ENCODE data around the gene NFAM1. TPM values are rescaled to one million over a fixed set of nuclear protein-coding genes. Genes with fewer than 3 reads are reported as not detected.
A peak's percentile ranks its signal among the peaks of the same experiment; 100 is the strongest.

Gene NFAM1
- total and polyA plus RNA-seq, 2 of the 4 experiments (the other 2 are of a cell fraction): not detected

GRCh38 chr22:42431401-42432019, 693 bp downstream of the NFAM1 start:
- H2BK5ac ChIP-seq (ENCODE audit: low read depth, low read length, poor library complexity, severe bottlenecking): no peak overlapping the region
- H3K36me3 ChIP-seq (ENCODE audit: control insufficient read depth, insufficient read depth, low read length): no peaks in the 10 kb centered on the region
- no peak overlapping the region for H3K4ac ChIP-seq (ENCODE audit: low read depth, low read length)
- WGBS, 2 experiments (ENCODE audit: extremely low coverage in 2 of 2, insufficient read length in 1 of 2): no CpG with 5 or more reads among the region's 17 CpGs
- BruUV-seq (replicated peaks): no TSS peak
- H4K5ac ChIP-seq (ENCODE audit: low read depth, low read length): no peak overlapping the region
- H3K23ac ChIP-seq (ENCODE audit: low read depth, low read length): no peak overlapping the region
- no peak overlapping the region for H2BK15ac ChIP-seq (ENCODE audit: low read depth, low read length)
- ChIA-PET POLR2A (ENCODE audit: unreplicated experiment) (no interaction called here), CTCF (interaction anchor here (1.1 kb wide), 1 partner anchor 340 kb away, joined by 3 read pairs; no protein-coding TSS in a partner anchor)
- peaks cover 67% of the 10 kb centered on the region for H3K27me3 ChIP-seq (ENCODE audit: control insufficient read depth, insufficient read depth, low read length)
- in situ Hi-C loops (cut with MboI; ENCODE audit: low sequenced_read_pairs): no loop called here
- no peaks in the 10 kb centered on the region for H4K20me1 ChIP-seq (ENCODE audit: insufficient read depth, low read length)
- ATAC-seq (ENCODE audit: low read depth): no peak
- no peak overlapping the region for H2BK20ac ChIP-seq (ENCODE audit: low read depth, low read length)
- no peak overlapping the region for H3K9ac ChIP-seq (ENCODE audit: low read depth, low read length)
- H3K79me1 ChIP-seq (ENCODE audit: low read depth in 1 of 2, low read length in 2 of 2): no peaks in the 10 kb centered on the region
- no peak for DNase-seq
- H2BK120ac ChIP-seq (ENCODE audit: low read depth, low read length): no peak overlapping the region
- H3K4me2 ChIP-seq (ENCODE audit: low read depth, low read length): no peak overlapping the region
- peak overlapping the region; percentile 24 for H2AK9ac ChIP-seq (replicated peaks; ENCODE audit: low read depth, low read length, poor library complexity)
- no peak overlapping the region for H2AK5ac ChIP-seq (ENCODE audit: low read depth, low read length)
- H3K56ac ChIP-seq (ENCODE audit: extremely low read depth, insufficient read depth, low read length): no peak overlapping the region
- TF ChIP-seq BHLHE40 (IDR thresholded peaks at IDR 0.05; ENCODE audit: low read depth, low read length) (no peak), POLR2A (IDR thresholded peaks at IDR 0.05; ENCODE audit: low read depth, low read length) (no peak), MAZ (IDR thresholded peaks at IDR 0.05; ENCODE audit: borderline replicate concordance, low read depth, low read length) (no peak), RFX5 (IDR thresholded peaks at IDR 0.05; ENCODE audit: low read depth, low read length) (no peak), RCOR1 (IDR thresholded peaks at IDR 0.05; ENCODE audit: insufficient replicate concordance, low read length) (no peak), CTCF (conservative IDR thresholded peaks at IDR 0.05; ENCODE audit: low read depth, low read length) (no peak), NFE2L2 (IDR thresholded peaks at IDR 0.05; ENCODE audit: low read depth, low read length) (no peak), USF2 (IDR thresholded peaks at IDR 0.05; ENCODE audit: low read depth, low read length) (no peak), ELK1 (IDR thresholded peaks at IDR 0.05; ENCODE audit: borderline replicate concordance, low read depth, low read length) (no peak), MXI1 (IDR thresholded peaks at IDR 0.05; ENCODE audit: borderline replicate concordance, low read depth, low read length) (no peak), FOS (IDR thresholded peaks at IDR 0.05; ENCODE audit: low read depth, low read length) (no peak), MAFK (IDR thresholded peaks at IDR 0.05; ENCODE audit: low read depth, low read length) (no peak), CEBPB (IDR thresholded peaks at IDR 0.05; ENCODE audit: low read depth, low read length) (no peak), RAD21 (IDR thresholded peaks at IDR 0.05; ENCODE audit: low read length) (no peak), CHD1 (IDR thresholded peaks at IDR 0.05; ENCODE audit: low read depth, low read length) (no peak), SMC3 (IDR thresholded peaks at IDR 0.05; ENCODE audit: low read depth, low read length) (no peak)
- H3K9me1 ChIP-seq (ENCODE audit: insufficient read depth, low read length): no peaks in the 10 kb centered on the region
- no peak overlapping the region for H3K27ac ChIP-seq (ENCODE audit: insufficient read depth, low read length)
- no peak overlapping the region for H4K91ac ChIP-seq (ENCODE audit: insufficient read depth, low read depth, low read length)
- H4K8ac ChIP-seq (ENCODE audit: low read depth in 2 of 2, low read length in 2 of 2): no peak overlapping the region
- no peak overlapping the region for H3K18ac ChIP-seq (ENCODE audit: low read depth, low read length)
- H3K9me3 ChIP-seq (ENCODE audit: control insufficient read depth, insufficient read depth, low read length): no peaks in the 10 kb centered on the region
- no peaks in the 10 kb centered on the region for H3K4me1 ChIP-seq (ENCODE audit: control insufficient read depth, insufficient read depth, low read length)
- H3K4me3 ChIP-seq (ENCODE audit: insufficient read depth, low read depth, low read length): no peak overlapping the region
- no peak overlapping the region for H2AFZ ChIP-seq (replicated peaks; ENCODE audit: low read length, poor library complexity)
- dilution Hi-C loops (cut with HindIII; ENCODE audit: low sequenced_read_pairs, unreplicated experiment): no loop called here
- H3K14ac ChIP-seq (replicated peaks; ENCODE audit: low read depth, low read length): no peak overlapping the region
- intact Hi-C loops (cut with micrococcal nuclease): no loop called here

Measured in IMR-90 (cell line).